SHP77 (cell line): ENCODE measurements around the gene ATP6V1F.

Experiments used
- DNase-seq, 2 experiments: peaks; one replicate each; lab custom pipeline; 2025; lab: John Stamatoyannopoulos, UW

Gene ATP6V1F, protein sequence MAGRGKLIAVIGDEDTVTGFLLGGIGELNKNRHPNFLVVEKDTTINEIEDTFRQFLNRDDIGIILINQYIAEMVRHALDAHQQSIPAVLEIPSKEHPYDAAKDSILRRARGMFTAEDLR

DNA sequence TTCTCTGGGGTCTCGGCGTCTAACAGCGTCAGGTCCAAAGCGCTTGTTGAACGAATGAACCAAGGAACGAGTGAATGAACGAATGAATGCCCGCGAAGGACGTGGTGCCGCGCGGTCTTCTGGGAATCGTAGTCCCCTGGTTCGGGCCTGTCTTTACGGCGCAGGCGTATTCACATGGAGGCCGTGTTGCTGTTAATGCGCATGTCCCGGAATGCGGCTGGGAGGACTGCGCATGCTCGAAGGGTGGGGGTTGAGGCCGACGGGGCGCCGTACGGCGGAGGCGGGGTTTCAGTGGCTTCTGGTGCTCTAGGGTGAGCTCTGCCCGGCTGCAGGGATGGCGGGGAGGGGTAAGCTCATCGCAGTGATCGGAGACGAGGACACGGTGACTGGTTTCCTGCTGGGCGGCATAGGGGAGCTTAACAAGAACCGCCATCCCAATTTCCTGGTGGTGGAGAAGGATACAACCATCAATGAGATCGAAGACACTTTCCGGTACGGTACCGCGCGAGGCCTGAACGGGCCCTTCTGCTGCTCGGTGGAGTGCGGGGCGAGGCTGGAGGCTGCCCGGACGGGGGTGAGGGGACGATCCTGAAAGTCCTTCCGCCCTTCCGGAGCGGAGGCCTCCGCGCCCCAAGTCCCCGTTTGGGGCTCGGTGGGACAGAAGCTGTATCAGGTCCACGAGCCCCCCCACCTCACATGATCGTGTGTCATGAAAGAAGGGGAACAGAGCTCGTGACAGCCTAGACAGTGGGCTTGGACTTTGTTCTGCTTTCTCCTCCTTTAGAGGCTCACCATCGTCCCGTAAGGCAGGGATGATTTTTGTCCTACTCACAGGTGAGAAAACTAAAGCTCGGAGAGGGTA is at the start of gene ATP6V1F:
TSS of gene ATP6V1F (plus strand) at position 286 of the 862 bp plus-strand sequence. CDS start at position 335, 49 bp downstream.
- DNase-seq: peak; percentile 95

DNA sequence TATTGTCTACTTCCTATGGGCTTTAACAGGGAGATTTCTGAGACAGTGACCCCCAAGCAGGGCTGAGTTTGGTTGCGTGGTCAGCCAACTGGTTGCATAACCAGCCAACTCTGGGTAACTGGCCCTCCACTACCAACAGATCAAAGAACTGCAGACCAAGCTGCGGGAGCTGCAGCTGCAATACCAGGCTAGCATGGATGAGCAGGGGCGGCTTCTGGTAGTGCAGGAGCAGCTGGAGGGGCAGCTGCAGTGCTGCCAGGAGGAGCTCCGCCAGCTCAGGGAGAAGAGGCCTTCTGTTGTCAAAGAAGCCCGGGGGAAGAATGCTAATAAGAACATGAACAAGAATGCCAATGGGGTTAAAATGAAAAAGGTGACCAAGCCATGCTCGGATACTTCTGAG is 48.2 kb upstream of the ATP6V1F start:
- DNase-seq: peak; percentile 18 to 29

DNA sequence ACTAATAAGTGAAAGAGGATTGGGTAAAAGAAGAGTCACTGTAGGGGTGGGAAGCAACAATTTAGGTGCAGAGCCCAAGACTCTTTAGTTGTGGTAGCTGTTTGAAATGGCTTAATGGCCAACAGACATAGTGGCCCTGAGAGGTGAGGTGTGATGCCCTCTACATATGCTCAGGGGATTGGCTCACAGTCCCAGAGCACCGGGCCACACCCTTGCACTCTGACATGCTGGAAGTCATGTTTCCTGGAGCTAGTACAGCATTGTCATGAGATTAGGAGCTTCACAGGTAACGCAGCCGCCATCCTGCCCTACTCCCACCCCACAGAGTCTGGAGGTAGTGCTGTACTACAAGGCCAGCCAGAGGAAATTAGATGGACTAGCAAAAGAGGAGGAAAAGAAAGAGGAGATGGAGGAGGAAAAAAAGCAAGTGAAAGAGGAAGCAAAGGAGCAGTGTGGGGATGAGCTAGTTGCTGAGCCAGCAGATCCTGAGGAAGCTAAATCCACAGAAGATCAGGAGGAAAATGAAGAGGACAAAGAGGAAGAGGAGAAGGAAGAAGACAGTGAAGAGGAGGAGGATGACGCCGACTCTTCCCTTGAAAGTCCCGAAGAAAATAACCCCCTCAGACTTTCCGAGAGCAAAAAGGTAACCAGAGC is 47.2 kb upstream of the ATP6V1F start:
- no peak for DNase-seq

DNA sequence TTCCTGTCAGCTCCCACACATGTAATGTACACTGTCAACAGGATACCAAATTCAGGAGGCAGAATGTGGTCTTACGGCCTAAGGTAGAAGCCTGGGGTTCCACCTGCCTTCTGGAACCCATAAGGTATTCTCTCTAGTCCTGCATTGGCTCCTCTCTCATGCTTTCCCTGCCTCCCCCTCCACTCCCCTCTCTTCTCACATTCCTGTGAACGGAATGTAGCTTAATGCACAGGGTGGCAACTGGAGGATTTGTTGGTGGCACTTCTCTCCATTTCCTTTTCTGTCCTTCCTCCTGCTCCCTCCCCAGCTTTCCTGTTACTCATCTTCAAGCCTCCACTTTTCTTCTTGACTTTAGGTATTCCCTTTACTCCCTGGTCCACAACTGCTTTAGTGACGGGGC is 44.0 kb upstream of the ATP6V1F start:
- DNase-seq: no peak

DNA sequence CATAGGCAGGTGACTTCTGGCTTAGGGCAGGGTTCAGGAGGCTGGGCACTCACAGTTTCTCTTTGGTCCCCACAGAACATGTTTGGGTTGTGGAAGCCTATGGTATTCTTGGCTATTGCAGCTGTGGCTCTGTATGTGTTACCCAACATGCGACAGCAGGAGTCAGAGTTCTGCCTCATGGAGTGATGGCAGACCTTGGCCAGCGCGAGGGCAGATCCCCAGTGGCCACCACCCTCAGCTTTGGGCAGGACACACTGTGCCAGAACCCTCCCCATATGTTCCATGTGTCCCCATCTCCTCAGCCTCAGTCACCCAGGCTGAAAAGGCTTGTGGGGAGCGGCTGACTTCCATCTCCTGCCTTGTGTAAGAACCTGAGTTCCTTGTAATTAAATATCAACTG is 40.9 kb upstream of the ATP6V1F start:
- DNase-seq: no peak

DNA sequence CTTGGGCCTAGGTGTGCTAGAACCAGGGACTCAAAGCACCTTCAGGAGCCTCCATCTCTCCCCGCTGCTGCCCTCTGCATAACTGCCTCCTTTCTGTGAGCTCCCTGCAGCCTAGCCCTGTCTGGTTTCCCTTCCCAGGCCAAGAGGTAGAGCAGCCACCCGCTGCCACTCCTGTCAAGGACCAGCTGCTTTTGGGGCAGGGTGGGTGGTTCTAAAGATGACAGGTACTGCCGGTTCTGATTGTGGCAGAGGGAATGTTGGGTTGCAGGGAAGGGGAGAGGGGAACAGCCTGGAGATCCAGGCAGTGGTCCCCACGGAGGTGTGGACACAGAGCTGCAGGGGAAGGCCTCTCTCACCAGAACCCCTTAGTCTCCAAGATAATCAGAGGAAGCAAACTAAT is 36.1 kb upstream of the ATP6V1F start:
- DNase-seq: no peak

DNA sequence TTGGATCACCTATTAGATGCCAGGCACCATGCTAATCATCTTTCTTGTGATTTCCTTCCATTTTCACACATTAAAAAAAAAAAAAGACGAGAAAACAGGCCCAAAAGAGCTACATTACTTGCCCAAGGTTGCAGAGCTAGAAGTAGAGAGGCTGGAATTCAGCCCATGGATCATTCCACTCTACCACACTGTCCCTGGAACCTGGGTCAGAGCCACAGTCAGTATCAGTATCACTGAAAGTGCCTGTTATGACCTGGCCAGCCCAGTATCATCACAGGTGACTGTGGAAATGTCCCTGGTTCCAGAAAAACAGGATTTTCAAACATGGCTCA is 35.8 kb upstream of the ATP6V1F start:
- no peak for DNase-seq

DNA sequence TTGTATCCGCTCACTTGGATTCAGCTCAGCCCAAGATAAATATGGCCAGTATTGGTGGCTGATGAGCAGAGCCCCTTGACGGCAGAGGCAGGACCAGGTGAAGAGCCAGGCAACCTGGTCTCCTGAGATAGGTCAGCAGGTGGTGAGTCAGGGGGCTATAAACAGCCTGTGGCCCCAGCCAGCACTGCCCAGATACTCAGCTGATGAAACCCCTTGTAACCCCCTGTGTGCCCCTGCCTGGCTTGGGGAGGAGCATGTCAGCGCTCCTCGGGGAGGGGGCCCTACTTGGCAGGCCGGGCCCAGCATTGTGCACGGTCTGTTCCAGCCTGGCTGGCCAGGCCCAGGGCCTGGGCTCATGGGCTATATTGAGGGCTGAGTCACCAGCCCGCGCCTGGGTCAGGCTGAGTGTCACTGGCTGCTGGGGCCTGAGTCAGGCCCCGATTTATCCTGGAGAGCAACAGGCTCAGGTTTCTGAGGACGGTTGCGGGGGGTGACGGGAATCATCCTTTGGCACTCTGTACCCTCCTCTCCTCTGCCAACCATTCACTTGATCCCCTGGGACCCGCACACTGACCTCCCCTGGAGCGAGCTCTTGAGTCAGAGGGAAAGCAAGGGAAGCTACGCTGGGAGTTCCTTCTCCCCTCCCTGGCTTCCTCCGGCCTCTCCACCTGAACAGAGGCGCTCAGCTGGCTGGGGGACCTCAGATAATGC is 35.3 kb upstream of the ATP6V1F start:
- DNase-seq: peak in 1 of 2 experiments; percentile 25

DNA sequence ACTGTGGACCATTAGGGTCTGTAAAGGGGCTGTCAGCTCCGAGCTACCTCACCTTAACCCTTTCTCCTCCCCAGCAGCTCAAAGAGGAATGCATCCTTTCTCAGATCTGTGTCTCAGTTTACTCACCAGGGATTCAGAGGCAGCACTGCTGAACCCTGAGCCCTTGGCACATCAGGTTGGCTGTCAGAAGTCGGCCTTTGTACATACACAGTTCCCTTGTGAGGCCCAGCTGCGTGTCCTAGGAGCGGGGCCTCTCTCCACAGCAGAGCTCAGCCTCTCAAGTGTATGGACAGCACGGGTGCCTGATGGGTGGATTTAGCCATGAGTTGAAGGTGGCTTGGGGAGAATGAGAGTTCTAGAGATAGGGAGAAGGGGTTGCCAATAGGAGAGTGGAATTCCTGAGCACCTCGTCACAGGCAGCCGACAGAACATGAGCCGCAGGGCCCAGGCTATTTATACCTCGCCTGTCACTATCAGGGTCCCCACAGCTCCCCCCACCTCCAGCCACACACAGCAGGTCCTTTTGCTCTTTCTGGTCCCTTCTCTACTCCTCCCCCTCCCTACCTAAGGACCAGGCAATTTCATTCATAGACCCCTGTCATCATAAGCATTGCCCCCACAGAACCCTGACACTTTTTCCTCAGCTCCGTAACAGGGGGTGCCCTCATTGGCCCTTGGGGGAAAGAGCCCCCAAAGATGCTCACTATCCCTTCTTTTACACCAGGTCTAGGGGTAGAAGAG is 34.5 kb upstream of the ATP6V1F start:
- no peak for DNase-seq

DNA sequence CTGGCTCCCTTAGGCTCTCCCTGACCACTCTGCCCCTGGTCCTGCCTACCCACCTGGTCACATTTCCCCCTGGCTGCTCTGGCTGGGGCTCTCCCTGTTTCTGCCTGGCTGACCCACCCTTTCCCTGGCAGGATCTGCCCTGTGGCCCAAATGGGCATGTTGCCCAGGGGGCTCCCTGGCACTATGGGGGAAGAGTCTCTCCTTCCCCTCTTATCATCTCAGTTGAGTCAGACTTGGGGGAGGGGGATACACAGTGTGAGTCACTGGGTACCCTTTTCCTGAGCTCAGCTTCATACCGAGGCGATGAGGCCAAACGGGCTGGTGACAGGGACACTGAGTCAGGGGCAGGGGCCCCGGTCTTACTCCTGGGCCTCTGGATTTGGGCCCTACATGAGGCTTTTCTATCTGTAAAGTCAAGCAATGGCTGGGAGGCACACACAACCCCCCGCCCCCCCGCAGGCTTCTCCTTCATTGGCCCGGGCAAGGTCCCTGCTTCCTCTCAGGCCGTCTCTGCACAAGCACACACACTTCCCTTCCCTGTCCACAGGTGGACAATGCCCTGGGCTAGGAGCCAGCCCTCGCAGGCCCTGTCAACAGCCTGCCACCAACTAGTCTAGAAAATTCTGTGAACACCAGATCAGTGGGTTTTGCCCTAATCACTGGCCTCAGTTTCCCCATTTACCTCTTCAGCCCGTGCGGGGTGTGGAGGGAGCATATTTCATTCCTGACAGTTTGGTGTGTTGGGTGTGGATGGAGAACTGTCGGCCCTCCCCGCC is 33.1 kb upstream of the ATP6V1F start:
- no peak for DNase-seq

DNA sequence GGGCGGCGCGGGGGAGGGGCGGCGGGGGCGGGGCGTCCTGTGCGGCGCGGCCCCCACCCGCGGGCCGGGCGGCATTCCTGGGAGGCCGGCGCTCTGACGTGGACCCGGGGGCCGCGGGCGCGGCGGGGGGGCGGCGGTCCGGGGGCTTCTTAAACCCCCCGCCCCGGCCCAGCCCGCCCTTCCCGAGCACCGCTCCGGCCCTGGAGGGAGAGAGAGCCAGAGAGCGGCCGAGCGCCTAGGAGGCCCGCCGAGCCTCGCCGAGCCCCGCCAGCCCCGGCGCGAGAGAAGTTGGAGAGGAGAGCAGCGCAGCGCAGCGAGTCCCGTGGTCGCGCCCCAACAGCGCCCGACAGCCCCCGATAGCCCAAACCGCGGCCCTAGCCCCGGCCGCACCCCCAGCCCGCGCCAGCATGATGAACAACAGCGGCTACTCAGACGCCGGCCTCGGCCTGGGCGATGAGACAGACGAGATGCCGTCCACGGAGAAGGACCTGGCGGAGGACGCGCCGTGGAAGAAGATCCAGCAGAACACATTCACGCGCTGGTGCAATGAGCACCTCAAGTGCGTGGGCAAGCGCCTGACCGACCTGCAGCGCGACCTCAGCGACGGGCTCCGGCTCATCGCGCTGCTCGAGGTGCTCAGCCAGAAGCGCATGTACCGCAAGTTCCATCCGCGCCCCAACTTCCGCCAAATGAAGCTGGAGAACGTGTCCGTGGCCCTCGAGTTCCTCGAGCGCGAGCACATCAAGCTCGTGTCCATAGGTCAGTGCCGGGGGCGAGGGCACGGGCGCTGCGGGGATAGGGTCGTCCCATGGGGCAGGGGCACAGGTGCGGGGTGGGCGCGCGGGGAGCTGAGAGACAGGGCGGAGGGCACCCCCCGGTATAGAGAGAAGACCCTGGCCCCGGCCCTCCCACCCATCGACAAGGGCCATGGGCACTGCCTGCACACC is 32.2 kb upstream of the ATP6V1F start, which contains the start of gene FLNC:
TSS of gene FLNC (plus strand) at position 176 of the 947 bp plus-strand sequence. CDS start at position 408, 232 bp downstream.
- no peak for DNase-seq

DNA sequence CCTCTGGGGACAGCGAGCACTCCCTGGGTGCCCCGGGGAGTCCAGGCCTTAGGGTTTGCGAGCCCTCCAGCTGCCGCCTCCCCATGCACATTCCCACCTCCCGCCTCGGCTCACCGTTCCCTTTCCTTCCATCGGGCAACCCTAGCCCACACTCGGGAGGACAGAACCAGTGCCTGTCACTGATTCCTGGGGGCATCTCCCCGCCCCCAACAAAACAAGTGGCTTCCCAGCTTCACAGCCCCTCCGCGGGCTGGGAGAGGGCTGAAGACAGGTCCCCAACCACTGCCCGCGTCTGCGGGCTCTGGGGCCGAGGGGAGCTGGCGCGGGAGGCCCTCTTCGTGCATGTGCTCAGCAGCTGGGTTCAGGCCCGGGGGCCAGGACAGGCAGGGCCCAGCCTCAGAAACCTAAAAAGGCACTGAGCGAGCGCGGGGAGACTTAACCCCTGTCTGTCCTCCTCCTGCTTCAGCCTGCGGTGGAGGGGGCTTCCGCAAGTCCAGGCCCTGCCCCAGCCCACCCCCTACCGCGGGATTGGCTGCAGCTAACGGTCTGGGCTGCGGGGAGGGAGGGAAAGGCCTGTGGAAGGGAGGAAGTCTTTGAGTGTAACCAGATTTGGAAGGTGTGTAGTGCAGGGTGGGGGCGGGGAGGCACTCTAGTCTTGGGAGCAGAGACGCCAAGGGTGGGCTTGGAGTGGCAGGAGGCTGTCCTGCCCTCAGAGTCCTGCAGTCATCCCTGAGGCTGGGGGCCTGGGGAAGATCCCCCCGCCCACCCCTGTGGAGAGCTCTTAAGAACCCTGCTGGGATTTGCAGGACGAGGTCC is 31.3 kb upstream of the ATP6V1F start:
- no peak for DNase-seq

DNA sequence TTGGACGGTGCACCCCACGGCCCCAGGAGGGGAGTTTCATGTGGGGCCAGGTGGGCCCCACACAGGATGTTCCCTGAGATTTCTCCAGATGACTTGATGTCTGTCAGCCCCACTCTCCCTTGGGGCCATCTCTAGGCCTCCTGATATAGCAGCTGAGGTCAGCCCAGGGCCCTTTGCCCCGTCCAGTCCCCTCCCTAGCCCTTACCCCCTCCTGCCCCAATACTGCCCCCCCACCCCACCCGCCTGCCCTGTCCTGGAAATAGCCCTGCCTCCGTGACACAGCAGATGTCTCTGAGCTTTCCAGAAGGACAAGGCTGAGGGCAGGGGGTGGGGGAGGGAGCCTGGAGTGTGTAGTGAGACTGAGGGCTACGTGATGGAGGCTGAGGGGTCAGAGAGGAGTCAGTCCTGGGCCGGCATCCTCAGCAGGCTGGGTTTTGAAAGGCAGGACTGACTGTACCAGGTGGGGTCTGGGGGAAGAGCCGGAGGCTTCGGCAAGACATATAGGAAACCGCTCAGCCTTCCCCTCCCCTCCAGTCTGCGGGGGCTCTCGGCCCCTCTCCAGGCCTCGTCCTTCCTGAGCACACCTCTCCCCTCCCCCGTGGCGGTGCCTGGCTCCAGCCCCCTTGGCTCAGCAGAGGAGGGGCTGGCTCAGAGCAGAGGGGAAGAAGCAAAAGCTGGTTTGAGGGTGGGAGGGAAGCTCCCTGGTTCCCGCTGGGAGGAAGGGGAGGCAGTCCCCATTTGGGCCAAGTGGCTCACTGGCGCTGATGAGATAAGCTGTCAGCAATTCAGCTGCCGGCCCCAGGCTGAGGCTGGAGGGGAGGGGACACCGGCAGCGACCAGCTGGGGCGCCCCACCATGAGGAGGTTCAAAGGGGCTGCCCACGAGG is 30.4 kb upstream of the ATP6V1F start:
- DNase-seq: no peak

DNA sequence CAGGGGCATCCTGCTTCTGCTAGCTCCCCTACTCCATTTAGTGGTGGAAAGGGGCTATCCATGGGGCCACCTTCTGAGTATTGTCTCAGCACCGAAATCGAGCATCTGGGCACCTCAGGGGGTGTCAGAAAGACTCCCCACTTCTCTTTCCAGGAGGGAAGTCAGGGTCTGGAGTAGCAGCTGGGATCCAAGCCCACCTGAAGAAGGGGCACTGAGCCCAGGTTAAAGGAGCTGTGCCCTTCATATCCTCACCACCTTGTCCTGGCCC is 29.8 kb upstream of the ATP6V1F start:
- DNase-seq: no peak

DNA sequence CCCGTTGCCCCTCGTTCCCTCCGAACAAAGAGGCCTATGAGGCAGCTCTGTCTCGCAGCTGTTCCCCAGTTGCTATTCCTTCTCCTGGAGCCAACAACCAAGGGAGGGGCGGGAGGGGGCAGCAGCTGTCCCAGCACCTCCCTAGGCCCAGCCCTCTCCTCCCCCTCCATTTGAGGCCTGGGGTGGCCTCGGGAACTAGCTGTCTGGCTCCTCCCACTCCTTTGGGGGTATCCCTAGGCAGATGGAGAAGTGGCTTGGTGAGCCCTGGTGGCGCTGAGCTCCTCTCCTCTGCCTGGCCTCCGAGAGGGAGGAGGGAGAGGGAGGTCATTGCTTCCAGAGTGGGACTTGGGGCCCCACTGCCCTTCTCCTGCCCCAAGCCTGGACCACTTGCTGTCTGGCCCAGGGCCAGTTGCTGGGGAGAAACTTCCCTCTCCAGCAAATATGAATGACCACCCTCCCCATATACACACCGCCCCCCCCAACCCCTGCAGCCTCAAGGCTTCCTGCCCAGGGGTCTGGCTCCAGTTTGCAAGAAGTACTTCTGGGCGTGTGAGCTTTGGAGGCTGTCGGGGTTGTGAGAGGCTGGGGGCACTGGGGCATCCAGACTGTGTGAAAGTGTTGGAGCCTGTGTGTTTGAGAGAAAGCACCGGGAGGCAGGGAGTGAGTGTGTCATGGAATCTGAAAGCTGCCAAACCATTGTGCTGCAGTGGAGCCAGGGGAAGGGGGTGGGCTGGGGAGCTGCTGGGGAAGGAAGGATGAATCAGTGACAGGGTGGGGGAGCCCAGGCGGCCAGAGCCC is 29.3 kb upstream of the ATP6V1F start:
- no peak for DNase-seq

DNA sequence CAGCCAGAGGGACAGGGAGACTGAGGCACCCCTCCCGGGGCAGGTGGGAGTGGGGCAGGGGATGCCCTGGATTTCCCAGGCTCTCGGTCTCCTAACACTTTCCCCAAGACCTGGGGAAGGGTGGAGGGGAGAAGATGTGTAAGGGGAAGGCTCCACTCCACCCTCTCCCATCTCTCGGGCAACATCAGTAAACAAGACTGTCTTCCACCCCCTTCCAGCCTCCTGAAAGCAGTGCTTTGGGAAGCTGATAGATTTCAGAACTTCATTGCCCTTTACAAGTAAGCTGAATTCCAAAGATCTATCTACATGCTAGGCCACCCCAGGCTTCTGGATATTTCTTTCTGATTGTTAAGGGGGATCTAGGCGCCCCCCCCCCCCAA is 28.7 kb upstream of the ATP6V1F start:
- no peak for DNase-seq

DNA sequence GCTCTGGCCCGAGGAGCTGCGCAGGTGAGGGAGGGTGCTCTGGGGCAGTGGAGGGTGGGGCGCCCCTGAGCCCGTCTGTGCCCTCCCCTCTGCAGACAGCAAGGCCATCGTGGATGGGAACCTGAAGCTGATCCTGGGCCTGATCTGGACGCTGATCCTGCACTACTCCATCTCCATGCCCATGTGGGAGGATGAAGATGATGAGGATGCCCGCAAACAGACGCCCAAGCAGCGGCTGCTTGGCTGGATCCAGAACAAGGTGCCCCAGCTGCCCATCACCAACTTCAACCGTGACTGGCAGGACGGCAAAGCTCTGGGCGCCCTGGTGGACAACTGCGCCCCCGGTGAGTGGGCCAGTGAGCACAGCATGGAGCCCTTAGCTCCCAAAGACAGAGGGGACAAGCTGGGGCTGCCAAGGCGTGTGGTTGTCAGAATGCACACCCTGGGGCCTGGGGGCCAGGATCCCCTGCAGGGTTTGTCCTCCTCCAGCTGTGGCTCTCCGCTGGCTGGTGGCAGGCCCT is 27.4 kb upstream of the ATP6V1F start:
- no peak for DNase-seq
